HEK293 (cell line): ENCODE measurements around the gene KRT16.

ENCODE experiments used
- CTCF ChIA-PET: fragments of 350-600 bp; formaldehyde crosslinking; extraction: SDS; loops from one replicate; lab custom pipeline; 2021; ENCODE audit warnings: antibody characterized with exemption; lab: Yijun Ruan, JAX
- POLR2A ChIA-PET: fragments of 300-600 bp; formaldehyde crosslinking; extraction: SDS; loops from one replicate; lab custom pipeline; 2020; ENCODE audit warnings: antibody characterized with exemption, inconsistent platforms; lab: Yijun Ruan, JAX
- H3K27ac ChIP-seq: fragments of 200-500 bp; sonication (Bioruptor generic); 2 replicates; pipeline ENCODE4 v1.5.1; 2014; ENCODE audit warnings: low read depth, low read length, control low read depth, inconsistent platforms; ENCODE audit errors: extremely low read depth
- H3K36me3 ChIP-seq, 2 experiments: fragments of 200-500 bp in 1 of 2; sonication (Bioruptor generic) in 1 of 2; 1 replicate in 1 of 2; 2 replicates in 1 of 2; pipeline ENCODE4 v1.5.1; 2014 to 2017; ENCODE audit warnings: inconsistent platforms in 2 of 2, low read length in 2 of 2; ENCODE audit not compliant: control insufficient read depth in 2 of 2, insufficient read depth in 1 of 2
- H3K4me1 ChIP-seq: fragments of 200-500 bp; sonication (Bioruptor generic); 2 replicates; pipeline ENCODE4 v1.5.1; 2014; ENCODE audit warnings: mild to moderate bottlenecking, low read length, inconsistent platforms; ENCODE audit not compliant: control insufficient read depth, insufficient read depth
- H3K4me3 ChIP-seq: 2 replicates; pipeline ENCODE4 v1.5.1; 2011; ENCODE audit warnings: low read depth, mild to moderate bottlenecking, control low read depth, low read length, moderate library complexity
- H3K9me3 ChIP-seq: fragments of 200-500 bp; sonication (Bioruptor generic); 2 replicates; pipeline ENCODE4 v1.5.1; 2014; ENCODE audit warnings: low read depth, low read length, inconsistent platforms; ENCODE audit not compliant: control insufficient read depth, insufficient read depth
- EGR2 ChIP-seq: fragments of 450-650 bp; formaldehyde crosslinking; IDR thresholded peaks from 2 replicates; pipeline ENCODE4 v1.5.1; 2016; ENCODE audit warnings: low read depth, missing biosample characterization, missing genetic modification characterization
- KLF1 ChIP-seq: fragments of 450-650 bp; formaldehyde crosslinking; IDR thresholded peaks from 2 replicates; pipeline ENCODE4 v1.5.1; 2016; ENCODE audit warnings: missing biosample characterization, missing genetic modification characterization
- KLF8 ChIP-seq: fragments of 450-650 bp; formaldehyde crosslinking; IDR thresholded peaks from 2 replicates; pipeline ENCODE4 v1.5.1; 2016; ENCODE audit warnings: missing biosample characterization, missing genetic modification characterization
- KLF9 ChIP-seq: fragments of 450-650 bp; formaldehyde crosslinking; IDR thresholded peaks from 2 replicates; pipeline ENCODE4 v1.5.1; 2016; ENCODE audit warnings: missing biosample characterization, missing genetic modification characterization, low read depth
- PRDM1 ChIP-seq: fragments of 450-650 bp; formaldehyde crosslinking; IDR thresholded peaks from 2 replicates; pipeline ENCODE4; 2016; ENCODE audit warnings: missing biosample characterization, missing genetic modification characterization
- REPIN1 ChIP-seq: fragments of 450-650 bp; formaldehyde crosslinking; IDR thresholded peaks from 2 replicates; pipeline ENCODE4 v1.5.1; 2017; ENCODE audit warnings: missing biosample characterization, missing genetic modification characterization, low read depth
- SCRT2 ChIP-seq: fragments of 450-650 bp; formaldehyde crosslinking; IDR thresholded peaks from 2 replicates; pipeline ENCODE4 v1.5.1; 2016; ENCODE audit warnings: missing biosample characterization, missing genetic modification characterization
- ZBTB7A ChIP-seq: fragments of 450-650 bp; formaldehyde crosslinking; IDR thresholded peaks from 2 replicates; pipeline ENCODE4 v1.5.1; 2016; ENCODE audit warnings: low read depth, missing biosample characterization, missing genetic modification characterization
- ZFHX2 ChIP-seq: fragments of 450-650 bp; formaldehyde crosslinking; conservative IDR thresholded peaks from 2 replicates; pipeline ENCODE4 v1.5.1; 2016; ENCODE audit warnings: missing biosample characterization, missing genetic modification characterization
- ZIC2 ChIP-seq: fragments of 450-650 bp; formaldehyde crosslinking; IDR thresholded peaks from 2 replicates; pipeline ENCODE4 v1.5.1; 2016; ENCODE audit warnings: missing biosample characterization, missing genetic modification characterization
- ZNF112 ChIP-seq: fragments of 450-650 bp; formaldehyde crosslinking; IDR thresholded peaks from 2 replicates; pipeline ENCODE4 v1.5.0; 2017; ENCODE audit warnings: missing biosample characterization, missing genetic modification characterization
- ZNF248 ChIP-seq: fragments of 450-650 bp; formaldehyde crosslinking; IDR thresholded peaks from 2 replicates; pipeline ENCODE4 v1.5.1; 2017; ENCODE audit warnings: missing biosample characterization, missing genetic modification characterization
- ZNF48 ChIP-seq: fragments of 450-650 bp; formaldehyde crosslinking; IDR thresholded peaks from 2 replicates; pipeline ENCODE4 v1.5.1; 2016; ENCODE audit warnings: missing biosample characterization, missing genetic modification characterization
- TF ChIP-seq, protein P1 (sequence below): fragments of 450-650 bp; formaldehyde crosslinking; IDR thresholded peaks from 2 replicates; pipeline ENCODE4 v1.5.1; 2016; ENCODE audit warnings: missing biosample characterization, missing genetic modification characterization
- TF ChIP-seq, protein P2 (sequence below): fragments of 450-650 bp; formaldehyde crosslinking; IDR thresholded peaks from 2 replicates; pipeline ENCODE4 v1.5.1; 2016; ENCODE audit warnings: missing biosample characterization, missing genetic modification characterization
- TF ChIP-seq, protein P3 (sequence below): fragments of 450-650 bp; formaldehyde crosslinking; IDR thresholded peaks from 2 replicates; pipeline ENCODE4 v1.5.1; 2016; ENCODE audit warnings: missing biosample characterization, missing genetic modification characterization
- TF ChIP-seq, protein P4 (sequence below): fragments of 450-650 bp; formaldehyde crosslinking; IDR thresholded peaks from 2 replicates; pipeline ENCODE4 v1.5.1; 2016; ENCODE audit warnings: missing biosample characterization, missing genetic modification characterization, borderline replicate concordance
- TF ChIP-seq, protein P5 (sequence below): fragments of 450-650 bp; formaldehyde crosslinking; IDR thresholded peaks from 2 replicates; pipeline ENCODE4 v1.5.1; 2016; ENCODE audit warnings: missing biosample characterization, missing genetic modification characterization
- TF ChIP-seq, protein P6 (sequence below): fragments of 450-650 bp; formaldehyde crosslinking; IDR thresholded peaks from 2 replicates; pipeline ENCODE4 v1.5.1; 2016; ENCODE audit warnings: missing biosample characterization, missing genetic modification characterization
- TF ChIP-seq, protein P7 (sequence below): fragments of 450-650 bp; formaldehyde crosslinking; IDR thresholded peaks from 2 replicates; pipeline ENCODE4 v1.5.1; 2017; ENCODE audit warnings: missing biosample characterization, missing genetic modification characterization

Gene KRT16

DNA sequence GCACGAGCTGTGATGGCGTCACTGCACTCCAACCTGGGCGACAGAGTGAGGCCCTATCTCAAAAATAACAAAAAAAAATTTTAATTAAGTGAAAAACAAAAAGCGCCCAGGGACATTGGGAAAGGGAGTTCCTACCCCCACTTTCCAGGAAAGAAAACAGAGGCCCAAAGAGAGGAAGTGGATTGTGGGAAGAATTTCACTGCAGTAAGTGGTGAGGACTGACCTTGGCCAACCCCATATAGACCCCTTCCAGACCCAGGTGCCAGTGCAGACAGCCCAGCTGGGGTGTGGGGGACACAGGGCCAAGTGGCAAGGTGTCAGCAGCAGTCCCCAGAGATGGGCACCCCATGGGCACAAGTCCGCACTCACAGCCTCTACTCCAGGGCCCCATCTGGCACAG lies 40.9 kb upstream of the KRT16 start (continued):
- TF ChIP-seq KLF9 (tag by site-specific recombination), result no peak
- no peak for TF ChIP-seq ZBTB7A (tag by site-specific recombination)
- TF ChIP-seq ZNF112 (tag by site-specific recombination), result no peak
- TF ChIP-seq, protein P1, sequence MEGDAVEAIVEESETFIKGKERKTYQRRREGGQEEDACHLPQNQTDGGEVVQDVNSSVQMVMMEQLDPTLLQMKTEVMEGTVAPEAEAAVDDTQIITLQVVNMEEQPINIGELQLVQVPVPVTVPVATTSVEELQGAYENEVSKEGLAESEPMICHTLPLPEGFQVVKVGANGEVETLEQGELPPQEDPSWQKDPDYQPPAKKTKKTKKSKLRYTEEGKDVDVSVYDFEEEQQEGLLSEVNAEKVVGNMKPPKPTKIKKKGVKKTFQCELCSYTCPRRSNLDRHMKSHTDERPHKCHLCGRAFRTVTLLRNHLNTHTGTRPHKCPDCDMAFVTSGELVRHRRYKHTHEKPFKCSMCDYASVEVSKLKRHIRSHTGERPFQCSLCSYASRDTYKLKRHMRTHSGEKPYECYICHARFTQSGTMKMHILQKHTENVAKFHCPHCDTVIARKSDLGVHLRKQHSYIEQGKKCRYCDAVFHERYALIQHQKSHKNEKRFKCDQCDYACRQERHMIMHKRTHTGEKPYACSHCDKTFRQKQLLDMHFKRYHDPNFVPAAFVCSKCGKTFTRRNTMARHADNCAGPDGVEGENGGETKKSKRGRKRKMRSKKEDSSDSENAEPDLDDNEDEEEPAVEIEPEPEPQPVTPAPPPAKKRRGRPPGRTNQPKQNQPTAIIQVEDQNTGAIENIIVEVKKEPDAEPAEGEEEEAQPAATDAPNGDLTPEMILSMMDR (tag by site-specific recombination), result no peak
- TF ChIP-seq, protein P2, sequence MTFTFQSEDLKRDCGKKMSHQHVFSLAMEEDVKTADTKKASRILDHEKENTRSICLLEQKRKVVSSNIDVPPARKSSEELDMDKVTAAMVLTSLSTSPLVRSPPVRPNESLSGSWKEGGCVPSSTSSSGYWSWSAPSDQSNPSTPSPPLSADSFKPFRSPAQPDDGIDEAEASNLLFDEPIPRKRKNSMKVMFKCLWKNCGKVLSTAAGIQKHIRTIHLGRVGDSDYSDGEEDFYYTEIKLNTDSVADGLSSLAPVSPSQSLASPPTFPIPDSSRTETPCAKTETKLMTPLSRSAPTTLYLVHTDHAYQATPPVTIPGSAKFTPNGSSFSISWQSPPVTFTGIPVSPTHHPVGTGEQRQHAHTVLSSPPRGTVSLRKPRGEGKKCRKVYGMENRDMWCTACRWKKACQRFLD (tag by site-specific recombination), result no peak

DNA sequence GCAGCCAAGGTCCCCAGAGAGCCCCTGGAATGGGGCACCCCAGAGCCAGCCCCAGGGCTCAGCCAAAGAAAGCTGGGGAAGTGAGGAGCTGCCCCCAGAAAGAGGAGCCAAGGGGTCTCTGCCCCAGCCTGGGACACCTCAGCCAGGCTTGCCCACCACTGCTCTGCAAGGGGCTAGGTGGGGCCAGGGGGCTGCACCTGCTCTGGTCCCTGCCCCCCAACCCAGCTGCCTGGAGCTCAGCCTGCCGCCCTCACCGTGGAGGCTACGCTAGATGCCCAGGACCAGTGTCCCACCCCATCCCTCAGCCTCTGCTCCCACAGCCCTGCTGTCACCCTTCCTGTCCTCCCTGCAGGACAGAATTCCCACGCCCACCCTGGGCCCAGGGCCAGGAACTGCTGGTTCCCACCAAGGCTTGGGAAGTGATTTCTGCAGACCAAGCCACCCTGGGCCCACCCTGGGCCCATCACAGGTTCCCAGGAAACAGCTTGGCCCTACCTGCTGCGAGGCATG lies 39.9 kb upstream of the KRT16 start:
- CTCF ChIA-PET, result interaction anchor here (0.5 to 15.7 kb wide), 5 partner anchors 13 to 1236 kb away, joined by 3 to 567 read pairs (median 3); no protein-coding TSS in a partner anchor
- Histone ChIP-seq H3K27ac (no peak overlapping the region), H3K36me3 (no peaks in the 10 kb centered on the region), H3K9me3 (no peaks in the 10 kb centered on the region), H3K4me1 (no peaks in the 10 kb centered on the region; the same call in 1 of the 2 replicates), H3K4me3 (no peak overlapping the region)
- TF ChIP-seq, protein P3, sequence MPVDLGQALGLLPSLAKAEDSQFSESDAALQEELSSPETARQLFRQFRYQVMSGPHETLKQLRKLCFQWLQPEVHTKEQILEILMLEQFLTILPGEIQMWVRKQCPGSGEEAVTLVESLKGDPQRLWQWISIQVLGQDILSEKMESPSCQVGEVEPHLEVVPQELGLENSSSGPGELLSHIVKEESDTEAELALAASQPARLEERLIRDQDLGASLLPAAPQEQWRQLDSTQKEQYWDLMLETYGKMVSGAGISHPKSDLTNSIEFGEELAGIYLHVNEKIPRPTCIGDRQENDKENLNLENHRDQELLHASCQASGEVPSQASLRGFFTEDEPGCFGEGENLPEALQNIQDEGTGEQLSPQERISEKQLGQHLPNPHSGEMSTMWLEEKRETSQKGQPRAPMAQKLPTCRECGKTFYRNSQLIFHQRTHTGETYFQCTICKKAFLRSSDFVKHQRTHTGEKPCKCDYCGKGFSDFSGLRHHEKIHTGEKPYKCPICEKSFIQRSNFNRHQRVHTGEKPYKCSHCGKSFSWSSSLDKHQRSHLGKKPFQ, result no peak
- no peak for TF ChIP-seq PRDM1 (tag by site-specific recombination)
- TF ChIP-seq ZNF248 (tag by site-specific recombination), result no peak
- 0 out of 2 replicates have a peak, but pooled peaks have one; percentile 7 for TF ChIP-seq ZIC2
- TF ChIP-seq, protein P4, sequence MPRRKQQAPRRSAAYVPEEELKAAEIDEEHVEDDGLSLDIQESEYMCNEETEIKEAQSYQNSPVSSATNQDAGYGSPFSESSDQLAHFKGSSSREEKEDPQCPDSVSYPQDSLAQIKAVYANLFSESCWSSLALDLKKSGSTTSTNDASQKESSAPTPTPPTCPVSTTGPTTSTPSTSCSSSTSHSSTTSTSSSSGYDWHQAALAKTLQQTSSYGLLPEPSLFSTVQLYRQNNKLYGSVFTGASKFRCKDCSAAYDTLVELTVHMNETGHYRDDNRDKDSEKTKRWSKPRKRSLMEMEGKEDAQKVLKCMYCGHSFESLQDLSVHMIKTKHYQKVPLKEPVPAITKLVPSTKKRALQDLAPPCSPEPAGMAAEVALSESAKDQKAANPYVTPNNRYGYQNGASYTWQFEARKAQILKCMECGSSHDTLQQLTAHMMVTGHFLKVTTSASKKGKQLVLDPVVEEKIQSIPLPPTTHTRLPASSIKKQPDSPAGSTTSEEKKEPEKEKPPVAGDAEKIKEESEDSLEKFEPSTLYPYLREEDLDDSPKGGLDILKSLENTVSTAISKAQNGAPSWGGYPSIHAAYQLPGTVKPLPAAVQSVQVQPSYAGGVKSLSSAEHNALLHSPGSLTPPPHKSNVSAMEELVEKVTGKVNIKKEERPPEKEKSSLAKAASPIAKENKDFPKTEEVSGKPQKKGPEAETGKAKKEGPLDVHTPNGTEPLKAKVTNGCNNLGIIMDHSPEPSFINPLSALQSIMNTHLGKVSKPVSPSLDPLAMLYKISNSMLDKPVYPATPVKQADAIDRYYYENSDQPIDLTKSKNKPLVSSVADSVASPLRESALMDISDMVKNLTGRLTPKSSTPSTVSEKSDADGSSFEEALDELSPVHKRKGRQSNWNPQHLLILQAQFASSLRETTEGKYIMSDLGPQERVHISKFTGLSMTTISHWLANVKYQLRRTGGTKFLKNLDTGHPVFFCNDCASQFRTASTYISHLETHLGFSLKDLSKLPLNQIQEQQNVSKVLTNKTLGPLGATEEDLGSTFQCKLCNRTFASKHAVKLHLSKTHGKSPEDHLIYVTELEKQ (tag by site-specific recombination), result no peak
- TF ChIP-seq KLF1 (tag by site-specific recombination), result peak; percentile 33; the same call in 1 of the 2 replicates
- peak; percentile 69; the same call in 1 of the 2 replicates for TF ChIP-seq EGR2 (tag by site-specific recombination)
- TF ChIP-seq KLF8 (tag by site-specific recombination), result no peak
- TF ChIP-seq, protein P5, sequence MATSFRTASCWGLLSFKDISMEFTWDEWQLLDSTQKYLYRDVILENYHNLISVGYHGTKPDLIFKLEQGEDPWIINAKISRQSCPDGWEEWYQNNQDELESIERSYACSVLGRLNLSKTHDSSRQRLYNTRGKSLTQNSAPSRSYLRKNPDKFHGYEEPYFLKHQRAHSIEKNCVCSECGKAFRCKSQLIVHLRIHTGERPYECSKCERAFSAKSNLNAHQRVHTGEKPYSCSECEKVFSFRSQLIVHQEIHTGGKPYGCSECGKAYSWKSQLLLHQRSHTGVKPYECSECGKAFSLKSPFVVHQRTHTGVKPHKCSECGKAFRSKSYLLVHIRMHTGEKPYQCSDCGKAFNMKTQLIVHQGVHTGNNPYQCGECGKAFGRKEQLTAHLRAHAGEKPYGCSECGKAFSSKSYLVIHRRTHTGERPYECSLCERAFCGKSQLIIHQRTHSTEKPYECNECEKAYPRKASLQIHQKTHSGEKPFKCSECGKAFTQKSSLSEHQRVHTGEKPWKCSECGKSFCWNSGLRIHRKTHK (tag by site-specific recombination), result no peak
- TF ChIP-seq ZFHX2 (tag by site-specific recombination), result peak; percentile 61
- no peak for TF ChIP-seq REPIN1
- TF ChIP-seq ZNF48 (tag by site-specific recombination), result no peak
- TF ChIP-seq, protein P6, sequence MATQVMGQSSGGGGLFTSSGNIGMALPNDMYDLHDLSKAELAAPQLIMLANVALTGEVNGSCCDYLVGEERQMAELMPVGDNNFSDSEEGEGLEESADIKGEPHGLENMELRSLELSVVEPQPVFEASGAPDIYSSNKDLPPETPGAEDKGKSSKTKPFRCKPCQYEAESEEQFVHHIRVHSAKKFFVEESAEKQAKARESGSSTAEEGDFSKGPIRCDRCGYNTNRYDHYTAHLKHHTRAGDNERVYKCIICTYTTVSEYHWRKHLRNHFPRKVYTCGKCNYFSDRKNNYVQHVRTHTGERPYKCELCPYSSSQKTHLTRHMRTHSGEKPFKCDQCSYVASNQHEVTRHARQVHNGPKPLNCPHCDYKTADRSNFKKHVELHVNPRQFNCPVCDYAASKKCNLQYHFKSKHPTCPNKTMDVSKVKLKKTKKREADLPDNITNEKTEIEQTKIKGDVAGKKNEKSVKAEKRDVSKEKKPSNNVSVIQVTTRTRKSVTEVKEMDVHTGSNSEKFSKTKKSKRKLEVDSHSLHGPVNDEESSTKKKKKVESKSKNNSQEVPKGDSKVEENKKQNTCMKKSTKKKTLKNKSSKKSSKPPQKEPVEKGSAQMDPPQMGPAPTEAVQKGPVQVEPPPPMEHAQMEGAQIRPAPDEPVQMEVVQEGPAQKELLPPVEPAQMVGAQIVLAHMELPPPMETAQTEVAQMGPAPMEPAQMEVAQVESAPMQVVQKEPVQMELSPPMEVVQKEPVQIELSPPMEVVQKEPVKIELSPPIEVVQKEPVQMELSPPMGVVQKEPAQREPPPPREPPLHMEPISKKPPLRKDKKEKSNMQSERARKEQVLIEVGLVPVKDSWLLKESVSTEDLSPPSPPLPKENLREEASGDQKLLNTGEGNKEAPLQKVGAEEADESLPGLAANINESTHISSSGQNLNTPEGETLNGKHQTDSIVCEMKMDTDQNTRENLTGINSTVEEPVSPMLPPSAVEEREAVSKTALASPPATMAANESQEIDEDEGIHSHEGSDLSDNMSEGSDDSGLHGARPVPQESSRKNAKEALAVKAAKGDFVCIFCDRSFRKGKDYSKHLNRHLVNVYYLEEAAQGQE (tag by site-specific recombination), result no peak
- TF ChIP-seq, protein P7, sequence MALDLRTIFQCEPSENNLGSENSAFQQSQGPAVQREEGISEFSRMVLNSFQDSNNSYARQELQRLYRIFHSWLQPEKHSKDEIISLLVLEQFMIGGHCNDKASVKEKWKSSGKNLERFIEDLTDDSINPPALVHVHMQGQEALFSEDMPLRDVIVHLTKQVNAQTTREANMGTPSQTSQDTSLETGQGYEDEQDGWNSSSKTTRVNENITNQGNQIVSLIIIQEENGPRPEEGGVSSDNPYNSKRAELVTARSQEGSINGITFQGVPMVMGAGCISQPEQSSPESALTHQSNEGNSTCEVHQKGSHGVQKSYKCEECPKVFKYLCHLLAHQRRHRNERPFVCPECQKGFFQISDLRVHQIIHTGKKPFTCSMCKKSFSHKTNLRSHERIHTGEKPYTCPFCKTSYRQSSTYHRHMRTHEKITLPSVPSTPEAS (tag by site-specific recombination), result no peak
- TF ChIP-seq SCRT2 (tag by site-specific recombination), result no peak
- POLR2A ChIA-PET, result interaction anchor here (1.6 kb wide), 1 partner anchor 36 kb away, joined by 9 read pairs; the partner anchor contains the start of gene EIF1
